Endothelial cell of umbilical vein (primary cell): ENCODE measurements around the gene CDC42BPB.

Source experiments
- GATA2 ChIP-seq: IDR thresholded peaks from 2 replicates; pipeline ENCODE4 v1.7.0; 2011; ENCODE audit warnings: low read depth, mild to moderate bottlenecking, moderate library complexity, mixed read lengths, low read length; ENCODE audit not compliant: insufficient read length, insufficient read depth
- JUN ChIP-seq: IDR thresholded peaks from 2 replicates; pipeline ENCODE4 v1.6.1; 2011; ENCODE audit warnings: borderline replicate concordance, low read depth; ENCODE audit not compliant: insufficient read length, insufficient read depth
- MYC ChIP-seq: IDR thresholded peaks from one replicate; pipeline ENCODE4 v1.6.1; 2011; ENCODE audit warnings: mild to moderate bottlenecking, low read depth, low read length
- POLR2A ChIP-seq: IDR thresholded peaks from 2 replicates; pipeline ENCODE4 v1.6.1; 2012; ENCODE audit warnings: low read depth, mild to moderate bottlenecking, control low read depth, low read length
- TF ChIP-seq, protein P1 (sequence below), 2 donors: IDR thresholded peaks; 1 replicate in 1 of 2; 2 replicates in 1 of 2; pipeline ENCODE4 v1.5.1; 2011; ENCODE audit warnings: low read length in 2 of 2, mild to moderate bottlenecking in 2 of 2, moderate library complexity in 2 of 2, control low read depth in 1 of 2, inconsistent platforms in 1 of 2, low read depth in 1 of 2; ENCODE audit not compliant: insufficient read depth in 1 of 2; ENCODE audit errors: extremely low read depth in 1 of 2

DNA sequence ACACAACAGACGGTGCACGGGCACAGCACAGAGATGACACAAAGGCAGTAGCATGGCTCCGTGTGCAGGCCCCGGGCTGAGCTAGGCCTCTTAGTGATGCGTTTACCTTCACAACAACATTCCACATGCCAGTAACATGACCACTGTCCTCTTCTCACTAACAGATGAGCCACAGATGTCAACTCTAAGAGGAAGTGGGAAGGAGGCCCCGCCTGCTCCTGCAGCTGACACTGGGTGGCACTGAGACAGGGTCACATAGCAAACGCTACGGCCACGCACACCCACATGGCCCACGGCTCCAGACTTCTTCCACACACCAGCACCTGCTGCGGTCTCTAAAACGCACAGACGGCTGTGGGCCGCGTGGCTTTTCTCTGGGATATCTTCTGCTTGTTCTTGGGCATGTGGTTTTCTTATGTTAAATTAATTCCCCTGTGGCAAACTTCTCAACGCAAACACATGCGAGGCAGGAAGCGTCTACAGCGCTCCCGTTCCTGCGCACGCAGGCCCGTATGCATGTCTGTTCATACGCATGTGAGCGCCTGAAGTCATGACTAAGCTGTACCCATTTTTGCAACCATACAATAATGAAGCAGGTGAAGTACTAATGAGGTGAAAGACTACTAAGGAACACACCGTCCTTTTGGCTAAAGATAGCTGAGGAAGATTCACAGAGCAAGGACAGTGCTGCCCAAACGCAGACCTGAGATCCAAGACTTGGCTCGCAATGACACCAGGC, 108.1 kb downstream of the CDC42BPB start:
- TF ChIP-seq, protein P1, sequence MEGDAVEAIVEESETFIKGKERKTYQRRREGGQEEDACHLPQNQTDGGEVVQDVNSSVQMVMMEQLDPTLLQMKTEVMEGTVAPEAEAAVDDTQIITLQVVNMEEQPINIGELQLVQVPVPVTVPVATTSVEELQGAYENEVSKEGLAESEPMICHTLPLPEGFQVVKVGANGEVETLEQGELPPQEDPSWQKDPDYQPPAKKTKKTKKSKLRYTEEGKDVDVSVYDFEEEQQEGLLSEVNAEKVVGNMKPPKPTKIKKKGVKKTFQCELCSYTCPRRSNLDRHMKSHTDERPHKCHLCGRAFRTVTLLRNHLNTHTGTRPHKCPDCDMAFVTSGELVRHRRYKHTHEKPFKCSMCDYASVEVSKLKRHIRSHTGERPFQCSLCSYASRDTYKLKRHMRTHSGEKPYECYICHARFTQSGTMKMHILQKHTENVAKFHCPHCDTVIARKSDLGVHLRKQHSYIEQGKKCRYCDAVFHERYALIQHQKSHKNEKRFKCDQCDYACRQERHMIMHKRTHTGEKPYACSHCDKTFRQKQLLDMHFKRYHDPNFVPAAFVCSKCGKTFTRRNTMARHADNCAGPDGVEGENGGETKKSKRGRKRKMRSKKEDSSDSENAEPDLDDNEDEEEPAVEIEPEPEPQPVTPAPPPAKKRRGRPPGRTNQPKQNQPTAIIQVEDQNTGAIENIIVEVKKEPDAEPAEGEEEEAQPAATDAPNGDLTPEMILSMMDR (IDR thresholded peaks at IDR 0.05; ENCODE audit: extremely low read depth in 1 of 2, insufficient read depth in 1 of 2, low read depth in 1 of 2, low read length in 2 of 2) = no peak
- no peak for TF ChIP-seq JUN
- no peak for TF ChIP-seq MYC
- no peak for TF ChIP-seq GATA2
- TF ChIP-seq POLR2A = no peak
